HEK293 (cell line): ENCODE measurements around the gene ACOT8.

Experiments
- CTCF ChIA-PET: fragments of 350-600 bp; formaldehyde crosslinking; extraction: SDS; loops from one replicate; lab custom pipeline; 2021; ENCODE audit warnings: antibody characterized with exemption; lab: Yijun Ruan, JAX
- POLR2A ChIA-PET: fragments of 300-600 bp; formaldehyde crosslinking; extraction: SDS; loops from one replicate; lab custom pipeline; 2020; ENCODE audit warnings: antibody characterized with exemption, inconsistent platforms; lab: Yijun Ruan, JAX
- H3K27ac ChIP-seq: fragments of 200-500 bp; sonication (Bioruptor generic); 2 replicates; pipeline ENCODE4 v1.5.1; 2014; ENCODE audit warnings: low read depth, low read length, control low read depth, inconsistent platforms; ENCODE audit errors: extremely low read depth
- H3K36me3 ChIP-seq, 2 experiments: fragments of 200-500 bp in 1 of 2; sonication (Bioruptor generic) in 1 of 2; 1 replicate in 1 of 2; 2 replicates in 1 of 2; pipeline ENCODE4 v1.5.1; 2014 to 2017; ENCODE audit warnings: inconsistent platforms in 2 of 2, low read length in 2 of 2; ENCODE audit not compliant: control insufficient read depth in 2 of 2, insufficient read depth in 1 of 2
- H3K4me1 ChIP-seq: fragments of 200-500 bp; sonication (Bioruptor generic); 2 replicates; pipeline ENCODE4 v1.5.1; 2014; ENCODE audit warnings: mild to moderate bottlenecking, low read length, inconsistent platforms; ENCODE audit not compliant: control insufficient read depth, insufficient read depth
- H3K4me3 ChIP-seq: 2 replicates; pipeline ENCODE4 v1.5.1; 2011; ENCODE audit warnings: low read depth, mild to moderate bottlenecking, control low read depth, low read length, moderate library complexity
- H3K9me3 ChIP-seq: fragments of 200-500 bp; sonication (Bioruptor generic); 2 replicates; pipeline ENCODE4 v1.5.1; 2014; ENCODE audit warnings: low read depth, low read length, inconsistent platforms; ENCODE audit not compliant: control insufficient read depth, insufficient read depth
- CTCF ChIP-seq: fragments of 450-650 bp; formaldehyde crosslinking; IDR thresholded peaks from 2 replicates; pipeline ENCODE4 v1.5.1; 2016; ENCODE audit warnings: missing biosample characterization, missing genetic modification characterization
- GLIS1 ChIP-seq: fragments of 450-650 bp; formaldehyde crosslinking; IDR thresholded peaks from 2 replicates; pipeline ENCODE4 v1.5.1; 2016; ENCODE audit warnings: missing biosample characterization, missing genetic modification characterization
- KLF1 ChIP-seq: fragments of 450-650 bp; formaldehyde crosslinking; IDR thresholded peaks from 2 replicates; pipeline ENCODE4 v1.5.1; 2016; ENCODE audit warnings: missing biosample characterization, missing genetic modification characterization
- KLF8 ChIP-seq: fragments of 450-650 bp; formaldehyde crosslinking; IDR thresholded peaks from 2 replicates; pipeline ENCODE4 v1.5.1; 2016; ENCODE audit warnings: missing biosample characterization, missing genetic modification characterization
- PRDM10 ChIP-seq: fragments of 450-650 bp; formaldehyde crosslinking; IDR thresholded peaks from 2 replicates; pipeline ENCODE4 v1.5.1; 2016; ENCODE audit warnings: missing biosample characterization, missing genetic modification characterization
- SP2 ChIP-seq: fragments of 450-650 bp; formaldehyde crosslinking; IDR thresholded peaks from 2 replicates; pipeline ENCODE4 v1.5.1; 2016; ENCODE audit warnings: missing biosample characterization, missing genetic modification characterization
- TCF7L2 ChIP-seq: IDR thresholded peaks from 2 replicates; pipeline ENCODE4 v1.6.1; 2011; ENCODE audit warnings: low read depth, mild to moderate bottlenecking, inconsistent platforms, low read length, moderate library complexity, borderline replicate concordance
- ZNF529 ChIP-seq: fragments of 450-650 bp; formaldehyde crosslinking; IDR thresholded peaks from 2 replicates; pipeline ENCODE4 v1.5.1; 2017; ENCODE audit warnings: missing genetic modification characterization, missing biosample characterization; ENCODE audit not compliant: insufficient replicate concordance
- ZNF555 ChIP-seq: fragments of 450-650 bp; formaldehyde crosslinking; conservative IDR thresholded peaks from 2 replicates; pipeline ENCODE4 v1.5.1; 2017; ENCODE audit warnings: missing biosample characterization, mild to moderate bottlenecking, missing genetic modification characterization, inconsistent platforms
- ZNF629 ChIP-seq: fragments of 450-650 bp; formaldehyde crosslinking; IDR thresholded peaks from 2 replicates; pipeline ENCODE4 v1.5.1; 2017; ENCODE audit warnings: missing biosample characterization, missing genetic modification characterization
- ZNF707 ChIP-seq: fragments of 450-650 bp; formaldehyde crosslinking; IDR thresholded peaks from 2 replicates; pipeline ENCODE4 v1.5.1; 2016; ENCODE audit warnings: missing biosample characterization, missing genetic modification characterization
- ZNF747 ChIP-seq: fragments of 450-650 bp; formaldehyde crosslinking; IDR thresholded peaks from 2 replicates; pipeline ENCODE4 v1.5.1; 2016; ENCODE audit warnings: missing biosample characterization, missing genetic modification characterization
- ZNF768 ChIP-seq: fragments of 450-650 bp; formaldehyde crosslinking; IDR thresholded peaks from 2 replicates; pipeline ENCODE4 v1.5.1; 2018; ENCODE audit warnings: missing biosample characterization, mild to moderate bottlenecking, missing genetic modification characterization
- TF ChIP-seq, protein P1 (sequence below): fragments of 450-650 bp; formaldehyde crosslinking; IDR thresholded peaks from 2 replicates; pipeline ENCODE4 v1.5.1; 2016; ENCODE audit warnings: missing biosample characterization, missing genetic modification characterization

ACOT8 gene

GRCh38 chr20:45892828-45893500 is 35.8 kb upstream of the ACOT8 start:
- Histone ChIP-seq H3K4me1 (peaks cover 3% of the 10 kb centered on the region; the same call in 1 of the 2 replicates), H3K27ac (no peak overlapping the region), H3K9me3 (no peaks in the 10 kb centered on the region), H3K4me3 (no peak overlapping the region), H3K36me3 (peaks cover 0 to 41% of the 10 kb centered on the region in 2 experiments; a peak in 2 of 3 replicates)
- TF ChIP-seq, protein P1, sequence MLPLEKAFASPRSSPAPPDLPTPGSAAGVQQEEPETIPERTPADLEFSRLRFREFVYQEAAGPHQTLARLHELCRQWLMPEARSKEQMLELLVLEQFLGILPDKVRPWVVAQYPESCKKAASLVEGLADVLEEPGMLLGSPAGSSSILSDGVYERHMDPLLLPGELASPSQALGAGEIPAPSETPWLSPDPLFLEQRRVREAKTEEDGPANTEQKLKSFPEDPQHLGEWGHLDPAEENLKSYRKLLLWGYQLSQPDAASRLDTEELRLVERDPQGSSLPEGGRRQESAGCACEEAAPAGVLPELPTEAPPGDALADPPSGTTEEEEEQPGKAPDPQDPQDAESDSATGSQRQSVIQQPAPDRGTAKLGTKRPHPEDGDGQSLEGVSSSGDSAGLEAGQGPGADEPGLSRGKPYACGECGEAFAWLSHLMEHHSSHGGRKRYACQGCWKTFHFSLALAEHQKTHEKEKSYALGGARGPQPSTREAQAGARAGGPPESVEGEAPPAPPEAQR, result no peak
- TF ChIP-seq ZNF629 (tag by site-specific recombination) (no peak), TCF7L2 (no peak), CTCF (tag by site-specific recombination) (no peak), ZNF747 (tag by site-specific recombination) (no peak), GLIS1 (tag by site-specific recombination) (no peak), ZNF529 (tag by site-specific recombination) (no peak), ZNF555 (tag by site-specific recombination) (no peak), ZNF768 (tag by site-specific recombination) (no peak), KLF1 (tag by site-specific recombination) (no peak), KLF8 (no peak), SP2 (no peak)
- CTCF ChIA-PET, result interaction anchor here (0.8 to 1.6 kb wide), 2 partner anchors 15 to 41 kb away, joined by 3 to 4 read pairs; no protein-coding TSS in a partner anchor
- POLR2A ChIA-PET, result interaction anchor here (0.7 kb wide), 1 partner anchor 13 kb away, joined by 3 read pairs; no protein-coding TSS in a partner anchor

DNA sequence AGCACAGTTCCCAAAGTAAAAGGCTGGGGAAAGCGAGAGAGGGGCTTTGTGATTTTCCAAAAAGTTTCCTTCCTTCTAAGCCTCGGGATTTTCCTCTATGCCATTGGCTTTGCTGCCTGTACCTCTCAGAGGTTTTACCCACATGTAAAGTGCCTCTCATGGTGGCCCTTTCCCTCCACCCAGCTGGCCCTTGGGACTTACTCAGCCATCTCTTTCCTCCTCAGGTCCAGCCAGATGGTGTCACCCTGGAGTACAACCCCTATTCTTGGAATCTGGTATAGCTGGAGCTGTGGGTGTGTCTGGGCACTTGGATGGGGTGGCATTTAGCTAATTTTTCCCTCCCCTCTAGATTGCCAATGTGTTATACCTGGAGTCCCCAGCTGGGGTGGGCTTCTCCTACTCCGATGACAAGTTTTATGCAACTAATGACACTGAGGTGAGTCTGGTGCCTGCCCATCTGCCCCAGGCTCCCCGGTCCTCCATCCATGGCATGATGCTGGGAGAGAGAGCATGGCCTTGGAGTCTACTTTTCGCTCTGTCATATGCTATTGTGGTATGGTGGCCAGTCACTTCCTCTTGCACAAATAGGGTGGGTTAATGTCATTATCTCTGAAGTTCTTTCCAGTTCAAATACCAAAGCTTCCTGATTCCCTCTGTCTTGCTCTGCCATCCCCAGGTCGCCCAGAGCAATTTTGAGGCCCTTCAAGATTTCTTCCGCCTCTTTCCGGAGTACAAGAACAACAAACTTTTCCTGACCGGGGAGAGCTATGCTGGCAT is 35.0 kb upstream of the ACOT8 start:
- peaks cover 0 to 40% of the 10 kb centered on the region in 2 experiments; a peak in 2 of 3 replicates for H3K36me3 ChIP-seq
- TF ChIP-seq PRDM10 (tag by site-specific recombination), result 0 out of 2 replicates have a peak, but pooled peaks have one; percentile 55
- no peak for TF ChIP-seq ZNF707 (tag by site-specific recombination)
- TF ChIP-seq, all 188 proteins: peak for 1
- no peak overlapping the region for H3K27ac ChIP-seq
- ChIA-PET CTCF (interaction anchor here (0.5 to 1.6 kb wide), 4 partner anchors 16 to 41 kb away, joined by 3 to 4 read pairs (median 4); no protein-coding TSS in a partner anchor), POLR2A (interaction anchor here (0.7 kb wide), 1 partner anchor 13 kb away, joined by 3 read pairs; no protein-coding TSS in a partner anchor)
- H3K9me3 ChIP-seq, result no peaks in the 10 kb centered on the region
- H3K4me3 ChIP-seq, result peak overlapping the region; percentile 90
- H3K4me1 ChIP-seq, result peaks cover 3% of the 10 kb centered on the region; the same call in 1 of the 2 replicates
